ENCODE data around the gene UACA. TPM values are rescaled to one million over a fixed set of nuclear protein-coding genes. Genes with fewer than 3 reads are reported as not detected.

UACA gene
- total and polyA plus RNA-seq, 4 donors: 9.2 to 195 (median 37.9) TPM

GRCh38 chr15:70712271-70712670, 51.1 kb downstream of the UACA start:
- H3K4me1 ChIP-seq (ENCODE audit: control insufficient read depth in 5 of 5, insufficient read depth in 5 of 5, low read length in 5 of 5): peaks cover 0 to 32% (median 8%) of the 10 kb centered on the region in 5 donors
- H3K4me3 ChIP-seq: no peak overlapping the region
- peaks cover 0 to 3% (median 0%) of the 10 kb centered on the region in 4 donors for H3K9me3 ChIP-seq (ENCODE audit: control insufficient read depth in 4 of 4, insufficient read depth in 3 of 4, low read length in 3 of 4)
- H3K27ac ChIP-seq (ENCODE audit: low read depth in 1 of 2, low read length in 1 of 2): no peak overlapping the region
- no peak for TF ChIP-seq CTCF (IDR thresholded peaks at IDR 0.05; ENCODE audit: control extremely low read depth, extremely low read depth)
- 44 to 71% methylated on average over 3 of the region's 3 CpGs for WGBS, 2 donors
- no peaks in the 10 kb centered on the region for H3K36me3 ChIP-seq (ENCODE audit: control insufficient read depth in 4 of 4, insufficient read depth in 4 of 4, low read length in 4 of 4)
- peaks cover 0 to 22% (median 0%) of the 10 kb centered on the region in 3 donors for H3K27me3 ChIP-seq (ENCODE audit: control insufficient read depth in 3 of 3, insufficient read depth in 3 of 3, low read length in 2 of 3)
- DNase-seq: no peak
- H3K9ac ChIP-seq (ENCODE audit: insufficient read depth in 1 of 2, low read length in 2 of 2): no peak overlapping the region
- no peak for ATAC-seq (ENCODE audit: insufficient read depth, low FRiP score)

GRCh38 chr15:70710714-70711113, 52.6 kb downstream of the UACA start:
- Histone ChIP-seq H3K4me1 (ENCODE audit: control insufficient read depth in 5 of 5, insufficient read depth in 5 of 5, low read length in 5 of 5) (peaks cover 0 to 23% (median 9%) of the 10 kb centered on the region in 5 donors), H3K9me3 (ENCODE audit: control insufficient read depth in 4 of 4, insufficient read depth in 3 of 4, low read length in 3 of 4) (no peaks in the 10 kb centered on the region), H3K27ac (ENCODE audit: low read depth in 1 of 2, low read length in 1 of 2) (no peak overlapping the region), H3K27me3 (ENCODE audit: control insufficient read depth in 3 of 3, insufficient read depth in 3 of 3, low read length in 2 of 3) (peaks cover 0 to 18% (median 0%) of the 10 kb centered on the region in 3 donors), H3K36me3 (ENCODE audit: control insufficient read depth in 4 of 4, insufficient read depth in 4 of 4, low read length in 4 of 4) (no peaks in the 10 kb centered on the region), H3K9ac (ENCODE audit: insufficient read depth in 1 of 2, low read length in 2 of 2) (no peak overlapping the region), H3K4me3 (no peak overlapping the region)
- DNase-seq (no peak), ATAC-seq (ENCODE audit: insufficient read depth, low FRiP score) (no peak)
- 93 to 95% methylated on average over 5 of the region's 5 CpGs for WGBS, 2 donors
- TF ChIP-seq CTCF (IDR thresholded peaks at IDR 0.05; ENCODE audit: control extremely low read depth, extremely low read depth): no peak

GRCh38 chr15:70708839-70709238, 54.5 kb downstream of the UACA start:
- ATAC-seq (ENCODE audit: insufficient read depth, low FRiP score) (no peak), DNase-seq (no peak)
- Histone ChIP-seq H3K4me3 (no peak overlapping the region), H3K27ac (ENCODE audit: low read depth in 1 of 2, low read length in 1 of 2) (no peak overlapping the region), H3K9ac (ENCODE audit: insufficient read depth in 1 of 2, low read length in 2 of 2) (no peak overlapping the region), H3K36me3 (ENCODE audit: control insufficient read depth in 4 of 4, insufficient read depth in 4 of 4, low read length in 4 of 4) (no peaks in the 10 kb centered on the region), H3K27me3 (ENCODE audit: control insufficient read depth in 3 of 3, insufficient read depth in 3 of 3, low read length in 2 of 3) (peaks cover 0 to 13% (median 0%) of the 10 kb centered on the region in 3 donors), H3K4me1 (ENCODE audit: control insufficient read depth in 5 of 5, insufficient read depth in 5 of 5, low read length in 5 of 5) (peaks cover 0 to 8% (median 3%) of the 10 kb centered on the region in 5 donors), H3K9me3 (ENCODE audit: control insufficient read depth in 4 of 4, insufficient read depth in 3 of 4, low read length in 3 of 4) (no peaks in the 10 kb centered on the region)
- TF ChIP-seq CTCF (IDR thresholded peaks at IDR 0.05; ENCODE audit: control extremely low read depth, extremely low read depth): no peak
- WGBS, 2 donors: 56 to 73% methylated on average over 3 of the region's 3 CpGs

Data from lung (tissue), 12 donors.